Activated naive CD8-positive, alpha-beta T cell (primary cell): ENCODE results near the gene CLOCK.
A peak's percentile ranks its signal among the peaks of the same experiment; 100 is the strongest.

Source experiments
- H3K27ac Mint-ChIP-seq: one replicate; pipeline ENCODE4 v1.8.0; 2021; ENCODE audit warnings: mixed read lengths
- H3K27me3 Mint-ChIP-seq: one replicate; pipeline ENCODE4 v1.8.0; 2021; ENCODE audit warnings: mixed read lengths
- H3K36me3 Mint-ChIP-seq: one replicate; pipeline ENCODE4 v1.8.0; 2021; ENCODE audit warnings: mixed read lengths
- H3K4me1 Mint-ChIP-seq: one replicate; pipeline ENCODE4 v1.8.0; 2021; ENCODE audit warnings: low read depth, mixed read lengths
- H3K4me3 Mint-ChIP-seq: one replicate; pipeline ENCODE4 v1.8.0; 2021; ENCODE audit warnings: mild to moderate bottlenecking, mixed read lengths
- H3K9me3 Mint-ChIP-seq: one replicate; pipeline ENCODE4 v1.8.0; 2021; ENCODE audit warnings: low read depth, mixed read lengths

CLOCK gene

DNA sequence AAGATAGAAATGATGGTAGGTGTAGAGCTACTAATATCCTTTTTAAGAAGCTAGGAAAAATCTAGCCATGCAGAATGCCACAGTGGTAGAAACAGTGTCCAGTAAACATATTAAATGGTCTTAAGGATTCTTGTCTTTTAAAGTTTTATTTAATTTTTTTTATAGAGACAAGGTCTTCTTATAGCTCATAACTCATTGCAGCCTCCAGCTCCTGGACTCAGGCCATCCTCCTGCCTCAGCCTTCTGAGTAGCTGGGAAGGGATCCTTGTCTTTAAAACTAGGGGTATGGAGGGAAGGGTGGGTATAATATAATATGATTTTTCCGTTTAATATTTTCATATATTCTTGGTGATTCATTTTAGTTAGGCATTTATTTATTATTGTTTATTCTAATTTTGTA, 147.1 kb downstream of the CLOCK start:
- peaks cover 51% of the 10 kb centered on the region for H3K4me1 Mint-ChIP-seq
- H3K27ac Mint-ChIP-seq, result no peak overlapping the region
- H3K36me3 Mint-ChIP-seq, result peaks cover 9% of the 10 kb centered on the region

GRCh38 chr4:55398966-55399365, 147.7 kb downstream of the CLOCK start:
- no peaks in the 10 kb centered on the region for H3K9me3 Mint-ChIP-seq
- peaks cover 9% of the 10 kb centered on the region for H3K36me3 Mint-ChIP-seq
- peak overlapping the region; percentile 46 for H3K27ac Mint-ChIP-seq
- peaks cover 53% of the 10 kb centered on the region for H3K4me1 Mint-ChIP-seq
- H3K4me3 Mint-ChIP-seq, result peak overlapping the region; percentile 92
- H3K27me3 Mint-ChIP-seq, result no peaks in the 10 kb centered on the region

More for the DNA sequence above, 147.1 kb downstream of the CLOCK start:
- Mint-ChIP-seq H3K9me3 (no peaks in the 10 kb centered on the region), H3K4me3 (peak overlapping the region; percentile 92), H3K27me3 (no peaks in the 10 kb centered on the region)

DNA sequence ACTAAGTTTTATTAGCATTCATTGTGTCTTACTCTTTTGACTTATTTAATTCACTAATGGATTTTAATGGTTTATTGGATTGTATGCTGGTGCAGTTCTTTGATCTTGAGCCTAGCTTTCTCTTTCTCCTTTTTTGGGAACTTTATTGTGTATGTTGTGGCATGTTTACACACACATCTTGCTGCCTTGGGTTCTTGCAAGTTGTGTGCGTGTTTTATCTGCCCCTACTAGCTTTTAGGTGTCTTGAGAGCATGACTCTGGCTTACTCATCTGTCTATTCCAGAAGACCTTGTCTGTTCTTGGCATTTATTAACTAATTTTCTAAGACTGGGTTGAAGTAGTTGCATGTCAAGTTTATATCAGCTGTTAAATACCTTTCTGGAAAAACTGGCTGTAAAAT, 148.2 kb downstream of the CLOCK start:
- no peaks in the 10 kb centered on the region for H3K9me3 Mint-ChIP-seq
- peaks cover 9% of the 10 kb centered on the region for H3K36me3 Mint-ChIP-seq
- H3K27me3 Mint-ChIP-seq, result no peaks in the 10 kb centered on the region
- H3K4me1 Mint-ChIP-seq, result peaks cover 51% of the 10 kb centered on the region
- H3K27ac Mint-ChIP-seq, result no peak overlapping the region
- peak overlapping the region; percentile 92 for H3K4me3 Mint-ChIP-seq

GRCh38 chr4:55397520-55398321, 149.0 kb downstream of the CLOCK start:
- peaks cover 48% of the 10 kb centered on the region for H3K4me1 Mint-ChIP-seq
- peak overlapping the region; percentile 80 for H3K27ac Mint-ChIP-seq
- H3K36me3 Mint-ChIP-seq, result peaks cover 7% of the 10 kb centered on the region
- H3K27me3 Mint-ChIP-seq, result no peaks in the 10 kb centered on the region
- H3K9me3 Mint-ChIP-seq, result no peaks in the 10 kb centered on the region
- peak overlapping the region; percentile 92 for H3K4me3 Mint-ChIP-seq

- Mint-ChIP-seq H3K27ac (peak overlapping the region; percentile 80), H3K4me1 (peaks cover 48% of the 10 kb centered on the region)
Measured at GRCh38 chr4:55397126-55397436, 149.6 kb downstream of the CLOCK start.

DNA sequence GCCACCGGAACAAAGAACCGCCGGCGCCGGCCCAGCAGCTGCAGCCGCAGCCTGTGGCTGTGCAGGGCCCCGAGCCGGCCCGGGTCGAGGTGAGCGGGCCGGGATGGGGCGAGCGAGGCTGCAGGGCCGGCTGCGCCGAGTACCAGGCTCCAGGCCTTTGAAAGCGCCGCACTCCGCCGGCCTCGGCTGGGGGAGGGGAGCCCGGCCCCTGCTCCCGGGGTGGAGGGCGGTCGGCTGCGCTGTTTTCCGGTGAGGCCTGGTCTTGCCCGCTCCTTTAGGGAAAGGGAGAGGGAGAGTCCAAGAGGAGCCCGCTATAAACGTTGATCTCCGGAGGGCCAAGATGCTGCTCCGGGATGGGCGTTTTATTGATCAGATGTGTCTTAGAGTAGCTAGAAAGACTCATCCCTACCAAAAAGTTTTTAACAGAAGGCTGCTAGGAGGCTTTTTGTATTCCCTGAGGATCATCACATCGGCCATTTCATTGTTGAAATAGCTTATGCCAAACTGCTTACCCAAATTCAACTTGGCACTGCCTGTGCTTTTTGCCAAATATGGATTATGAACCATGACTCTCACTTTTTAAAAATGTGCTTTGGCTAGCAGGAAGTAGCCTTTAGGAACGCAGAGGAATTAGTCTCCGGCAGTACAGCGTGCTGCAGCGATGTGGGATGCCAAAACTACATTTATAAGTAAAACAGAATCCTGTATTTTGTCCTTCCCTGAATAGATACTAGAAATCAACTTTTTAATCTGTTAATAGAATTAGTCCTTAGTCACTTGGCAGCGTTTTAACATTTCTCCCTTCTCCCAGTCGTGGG, 150.2 kb downstream of the CLOCK start:
- peaks cover 48% of the 10 kb centered on the region for H3K4me1 Mint-ChIP-seq
- H3K4me3 Mint-ChIP-seq, result peak overlapping the region; percentile 92

More at GRCh38 chr4:55397126-55397436, 149.6 kb downstream of the CLOCK start:
- H3K4me3 Mint-ChIP-seq, result peak overlapping the region; percentile 92
- no peaks in the 10 kb centered on the region for H3K27me3 Mint-ChIP-seq
- H3K9me3 Mint-ChIP-seq, result no peaks in the 10 kb centered on the region
- H3K36me3 Mint-ChIP-seq, result peaks cover 7% of the 10 kb centered on the region

DNA sequence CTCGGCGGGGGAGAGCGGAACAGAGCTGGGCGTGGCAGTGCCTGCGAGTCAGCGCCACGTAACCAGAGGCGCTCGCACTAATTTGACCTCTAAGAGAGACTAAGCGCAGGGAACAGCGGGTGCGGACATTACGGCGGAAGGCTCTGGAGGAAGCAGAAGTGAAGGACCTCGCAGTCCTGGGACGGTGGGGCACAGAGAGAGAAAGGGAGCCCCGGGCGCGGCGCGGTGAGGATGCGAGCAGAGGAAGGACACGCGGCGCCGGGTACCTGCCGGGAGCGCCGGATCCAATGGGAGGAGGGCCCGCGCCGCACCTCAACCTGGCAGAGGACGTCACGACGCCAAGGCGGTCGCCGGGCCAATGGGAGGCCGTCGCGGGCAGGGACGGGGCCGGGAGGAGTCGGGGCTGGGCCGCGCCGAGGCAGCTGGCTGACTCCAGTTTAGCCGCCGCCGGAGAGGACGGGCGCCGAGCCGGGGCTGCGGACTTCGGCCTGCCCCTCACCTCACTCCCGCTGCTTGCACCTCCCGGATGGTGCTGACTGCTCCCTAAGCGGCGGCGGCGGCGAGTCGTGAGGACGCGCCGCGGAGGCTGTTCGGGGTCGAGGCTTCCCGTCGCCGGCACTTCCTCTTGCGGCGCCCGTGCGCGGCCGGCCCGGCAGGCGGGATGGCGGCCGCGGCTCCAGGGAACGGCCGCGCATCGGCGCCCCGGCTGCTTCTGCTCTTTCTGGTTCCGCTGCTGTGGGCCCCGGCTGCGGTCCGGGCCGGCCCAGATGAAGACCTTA, 151.0 kb downstream of the CLOCK start, which contains the start of gene TMEM165:
TMEM165 (plus strand) TSS at position 429 of the 779 bp plus-strand sequence; CDS start at position 662, 233 bp downstream.
- Mint-ChIP-seq H3K4me3 (peak within 1 kb of the TSS; percentile 99), H3K4me1 (peaks cover 41% of the 10 kb centered on the region), H3K36me3 (peaks cover 7% of the 10 kb centered on the region), H3K9me3 (no peaks in the 10 kb centered on the region), H3K27ac (peak within 1 kb of the TSS; percentile 99), H3K27me3 (no peaks in the 10 kb centered on the region)

More for the DNA sequence above, 150.2 kb downstream of the CLOCK start:
- Mint-ChIP-seq H3K9me3 (no peaks in the 10 kb centered on the region), H3K36me3 (peaks cover 7% of the 10 kb centered on the region), H3K27me3 (no peaks in the 10 kb centered on the region), H3K27ac (peak overlapping the region; percentile 80)

- H3K4me3 Mint-ChIP-seq, result peak overlapping the region; percentile 99
- H3K9me3 Mint-ChIP-seq, result no peaks in the 10 kb centered on the region
- H3K4me1 Mint-ChIP-seq, result peaks cover 37% of the 10 kb centered on the region
- H3K27me3 Mint-ChIP-seq, result no peaks in the 10 kb centered on the region
- peak overlapping the region; percentile 99 for H3K27ac Mint-ChIP-seq
- H3K36me3 Mint-ChIP-seq, result peaks cover 7% of the 10 kb centered on the region
Measured at GRCh38 chr4:55395218-55395528, 151.5 kb downstream of the CLOCK start.

GRCh38 chr4:55393461-55394320, 153.0 kb downstream of the CLOCK start:
- Mint-ChIP-seq H3K4me1 (peaks cover 29% of the 10 kb centered on the region), H3K27me3 (no peaks in the 10 kb centered on the region), H3K9me3 (no peaks in the 10 kb centered on the region), H3K36me3 (peaks cover 3% of the 10 kb centered on the region), H3K27ac (no peak overlapping the region), H3K4me3 (peak overlapping the region; percentile 68)

DNA sequence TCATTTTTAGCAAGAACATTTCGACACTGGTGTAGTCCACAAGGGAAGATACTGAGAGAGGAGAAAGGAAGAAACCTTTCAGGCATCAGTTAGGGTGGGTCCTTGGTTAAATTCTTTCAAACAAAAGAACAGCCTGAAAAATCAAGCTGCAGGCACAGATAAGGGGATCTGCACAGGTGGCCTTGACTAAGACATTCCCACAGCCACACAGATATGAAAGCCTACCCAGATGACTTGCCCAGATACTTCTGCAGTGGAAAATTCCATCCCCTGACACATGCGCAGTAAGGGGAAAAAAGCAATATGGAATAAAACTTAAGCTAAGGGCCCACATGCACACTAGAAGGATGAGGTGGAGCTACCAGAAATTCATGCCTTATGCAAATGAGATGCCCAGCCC, 159.9 kb downstream of the CLOCK start:
- H3K36me3 Mint-ChIP-seq, result no peaks in the 10 kb centered on the region
- H3K9me3 Mint-ChIP-seq, result no peaks in the 10 kb centered on the region
- no peaks in the 10 kb centered on the region for H3K4me1 Mint-ChIP-seq
- H3K4me3 Mint-ChIP-seq, result no peak overlapping the region
- no peak overlapping the region for H3K27ac Mint-ChIP-seq
- no peaks in the 10 kb centered on the region for H3K27me3 Mint-ChIP-seq

- Mint-ChIP-seq H3K4me3 (no peak overlapping the region), H3K27ac (no peak overlapping the region), H3K36me3 (no peaks in the 10 kb centered on the region), H3K27me3 (no peaks in the 10 kb centered on the region), H3K4me1 (no peaks in the 10 kb centered on the region), H3K9me3 (no peaks in the 10 kb centered on the region)
Measured at GRCh38 chr4:55386073-55386472, 160.6 kb downstream of the CLOCK start.

DNA sequence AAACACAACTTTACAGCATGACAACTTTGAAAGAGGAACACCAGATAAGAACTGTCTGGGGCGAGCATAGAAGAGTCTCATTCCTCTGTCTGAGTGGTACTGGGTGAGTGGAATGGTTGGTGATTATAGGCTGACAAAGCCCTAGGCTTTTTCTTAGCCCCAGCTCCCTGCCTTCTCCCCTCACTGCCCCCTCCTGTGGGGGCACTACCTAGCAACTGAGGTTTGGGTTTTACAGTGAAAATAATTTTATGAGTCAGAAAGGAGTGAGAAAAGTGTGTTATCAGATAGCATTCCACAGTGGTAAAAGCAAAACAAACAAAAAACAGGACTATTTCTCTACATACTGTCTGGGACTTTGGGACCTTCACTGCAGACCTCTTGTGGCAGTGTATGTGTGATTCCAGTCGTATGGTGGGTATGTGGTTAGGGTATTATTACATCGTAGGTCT, 161.5 kb downstream of the CLOCK start:
- H3K4me3 Mint-ChIP-seq, result no peak overlapping the region
- H3K36me3 Mint-ChIP-seq, result no peaks in the 10 kb centered on the region
- no peaks in the 10 kb centered on the region for H3K9me3 Mint-ChIP-seq
- no peaks in the 10 kb centered on the region for H3K4me1 Mint-ChIP-seq
- no peak overlapping the region for H3K27ac Mint-ChIP-seq
- H3K27me3 Mint-ChIP-seq, result no peaks in the 10 kb centered on the region

- Mint-ChIP-seq H3K4me1 (no peaks in the 10 kb centered on the region), H3K9me3 (no peaks in the 10 kb centered on the region)
Measured at GRCh38 chr4:55382488-55383003, 164.2 kb downstream of the CLOCK start.

DNA sequence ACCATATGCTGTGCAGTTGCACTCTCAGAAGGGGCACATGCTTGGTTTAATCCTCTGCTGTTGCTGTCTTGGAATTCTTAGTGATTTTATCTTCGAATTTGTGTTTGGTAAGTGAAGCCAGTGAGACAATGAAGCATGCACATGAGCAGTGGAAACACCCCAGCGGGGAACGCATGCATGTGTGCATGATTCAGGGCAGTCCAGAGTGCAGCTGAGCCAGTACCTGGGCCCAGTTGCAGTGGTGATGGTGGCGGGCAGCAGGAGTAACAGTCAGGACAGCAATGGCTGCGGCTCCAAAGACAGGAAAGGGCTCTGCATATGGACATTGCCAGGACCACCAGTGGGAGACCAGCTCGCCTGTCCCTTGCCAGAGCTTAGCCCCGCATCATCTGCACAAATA, 165.2 kb downstream of the CLOCK start:
- Mint-ChIP-seq H3K4me3 (no peak overlapping the region), H3K27ac (no peak overlapping the region), H3K4me1 (no peaks in the 10 kb centered on the region), H3K36me3 (no peaks in the 10 kb centered on the region), H3K27me3 (no peaks in the 10 kb centered on the region), H3K9me3 (no peaks in the 10 kb centered on the region)

More at GRCh38 chr4:55382488-55383003, 164.2 kb downstream of the CLOCK start:
- Mint-ChIP-seq H3K27me3 (no peaks in the 10 kb centered on the region), H3K36me3 (no peaks in the 10 kb centered on the region), H3K4me3 (no peak overlapping the region), H3K27ac (no peak overlapping the region)
